K562 (cell line): ENCODE data around the gene CDKN1C. TPM values are rescaled to one million over a fixed set of nuclear protein-coding genes. Genes with fewer than 3 reads are reported as not detected.

Source experiments
- FIP1L1 ChIP-seq: fragments of 200-400 bp; formaldehyde crosslinking; IDR thresholded peaks from 2 replicates; pipeline ENCODE4 v1.6.1; 2018; ENCODE audit warnings: mild to moderate bottlenecking, low read depth, low read length; ENCODE audit not compliant: poor library complexity, severe bottlenecking
- NONO ChIP-seq, 2 experiments: fragments of 200-400 bp in 1 of 2; fragments of 450-650 bp in 1 of 2; formaldehyde crosslinking in 1 of 2; IDR thresholded peaks; 2 replicates each; pipeline ENCODE4 v1.6.1; 2017; ENCODE audit warnings: low read depth in 2 of 2, mild to moderate bottlenecking in 2 of 2, moderate library complexity in 2 of 2, low read length in 1 of 2
- RB1 ChIP-seq: fragments of 450-650 bp; IDR thresholded peaks from 2 replicates; pipeline ENCODE4 v1.6.1; 2017; ENCODE audit warnings: low read depth, mild to moderate bottlenecking
- RBM22 ChIP-seq: fragments of 200-400 bp; formaldehyde crosslinking; IDR thresholded peaks from 2 replicates; pipeline ENCODE4 v1.6.1; 2018; ENCODE audit warnings: low read length, low read depth; ENCODE audit not compliant: poor library complexity, severe bottlenecking
- YY1 ChIP-seq, 3 experiments: IDR thresholded peaks; 2 replicates each; pipeline ENCODE4 v1.6.1; 2011; ENCODE audit warnings: low read length in 2 of 3, mild to moderate bottlenecking in 2 of 3, moderate library complexity in 2 of 3, borderline replicate concordance in 1 of 3, control low read depth in 1 of 3, low read depth in 1 of 3; ENCODE audit not compliant: insufficient read depth in 3 of 3, insufficient replicate concordance in 2 of 3, control insufficient read depth in 1 of 3, insufficient read length in 1 of 3; ENCODE audit errors: extremely low read depth in 1 of 3
- ZC3H4 ChIP-seq: sonication (generic); formaldehyde crosslinking; IDR thresholded peaks from 2 replicates; pipeline ENCODE4 v1.9.0; 2021; ENCODE audit warnings: missing genetic modification reagents, borderline replicate concordance
- polyA plus RNA-seq, 8 experiments: library from polyadenylated mRNA; depleted of rRNA in 4 of 8; stranded (reverse) in 5 of 8; unstranded in 3 of 8; fragments of >200 nt; fragmentation: Nextera tagmentation in 2 of 8; fragmentation: Illumina TruSeq in 1 of 8; extraction: Ambion mirVana in 2 of 8; extraction: Trizol in 1 of 8; gene quantifications; 2 replicates each; pipeline versions ENCODE4 v1.2.1 to v1.2.3, GENCODE V29; 2011 to 2014; ENCODE audit warnings: inconsistent platforms in 1 of 8, missing spikeins in 1 of 8
- total RNA-seq, 7 experiments: library from RNA; depleted of rRNA in 6 of 7; stranded (reverse); fragments of >200 nt in 6 of 7; fragmentation: Illumina TruSeq in 2 of 7; extraction: Trizol in 2 of 7; gene quantifications; 2 replicates each; pipeline versions ENCODE4 v1.2.1 to v1.2.3, GENCODE V29; 2011 to 2021; ENCODE audit warnings: low replicate concordance in 1 of 7
- TF ChIP-seq, protein P1 (sequence below), 2 experiments: fragments of 450-650 bp in 1 of 2; sonication (generic) in 1 of 2; formaldehyde crosslinking in 1 of 2; IDR thresholded peaks; 2 replicates each; pipeline versions ENCODE4 v1.7.1 to v1.9.0; 2016 to 2022; ENCODE audit warnings: inconsistent platforms in 1 of 2, mild to moderate bottlenecking in 1 of 2, missing genetic modification reagents in 1 of 2
- TF ChIP-seq, protein P2 (sequence below): fragments of 200-800 bp; sonication (Bioruptor generic); IDR thresholded peaks from 2 replicates; pipeline ENCODE4 v1.6.1; 2017; ENCODE audit warnings: missing genetic modification characterization, missing compliant biosample characterization

Gene CDKN1C
- total and polyA plus RNA-seq, 9 of the 15 experiments (the other 6 are each of a cell fraction or from before 2014, with no cell fraction given), result 2.8 to 21.1 (median 9.3) TPM

DNA sequence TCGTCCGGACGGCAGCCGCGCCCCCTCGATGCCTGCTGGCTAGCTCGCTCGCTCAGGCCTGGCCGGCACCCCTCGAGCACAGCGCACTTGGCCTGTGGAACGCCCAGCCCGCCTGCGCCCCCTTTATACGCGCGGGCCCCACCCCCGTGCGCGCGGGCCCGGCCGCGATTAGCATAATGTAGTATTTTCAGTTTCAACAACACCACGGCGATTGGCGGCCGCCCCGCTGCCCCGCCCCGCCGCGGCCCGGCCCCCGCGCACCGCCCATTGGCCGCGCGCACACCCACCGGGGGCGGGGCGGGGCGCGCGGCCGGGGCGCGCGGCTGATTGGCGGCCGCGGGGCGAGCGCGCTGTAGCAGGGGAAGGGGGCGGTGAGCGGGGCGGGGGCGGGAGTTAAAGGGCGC lies at the start of gene CDKN1C (continued):
- TF ChIP-seq, protein P1, sequence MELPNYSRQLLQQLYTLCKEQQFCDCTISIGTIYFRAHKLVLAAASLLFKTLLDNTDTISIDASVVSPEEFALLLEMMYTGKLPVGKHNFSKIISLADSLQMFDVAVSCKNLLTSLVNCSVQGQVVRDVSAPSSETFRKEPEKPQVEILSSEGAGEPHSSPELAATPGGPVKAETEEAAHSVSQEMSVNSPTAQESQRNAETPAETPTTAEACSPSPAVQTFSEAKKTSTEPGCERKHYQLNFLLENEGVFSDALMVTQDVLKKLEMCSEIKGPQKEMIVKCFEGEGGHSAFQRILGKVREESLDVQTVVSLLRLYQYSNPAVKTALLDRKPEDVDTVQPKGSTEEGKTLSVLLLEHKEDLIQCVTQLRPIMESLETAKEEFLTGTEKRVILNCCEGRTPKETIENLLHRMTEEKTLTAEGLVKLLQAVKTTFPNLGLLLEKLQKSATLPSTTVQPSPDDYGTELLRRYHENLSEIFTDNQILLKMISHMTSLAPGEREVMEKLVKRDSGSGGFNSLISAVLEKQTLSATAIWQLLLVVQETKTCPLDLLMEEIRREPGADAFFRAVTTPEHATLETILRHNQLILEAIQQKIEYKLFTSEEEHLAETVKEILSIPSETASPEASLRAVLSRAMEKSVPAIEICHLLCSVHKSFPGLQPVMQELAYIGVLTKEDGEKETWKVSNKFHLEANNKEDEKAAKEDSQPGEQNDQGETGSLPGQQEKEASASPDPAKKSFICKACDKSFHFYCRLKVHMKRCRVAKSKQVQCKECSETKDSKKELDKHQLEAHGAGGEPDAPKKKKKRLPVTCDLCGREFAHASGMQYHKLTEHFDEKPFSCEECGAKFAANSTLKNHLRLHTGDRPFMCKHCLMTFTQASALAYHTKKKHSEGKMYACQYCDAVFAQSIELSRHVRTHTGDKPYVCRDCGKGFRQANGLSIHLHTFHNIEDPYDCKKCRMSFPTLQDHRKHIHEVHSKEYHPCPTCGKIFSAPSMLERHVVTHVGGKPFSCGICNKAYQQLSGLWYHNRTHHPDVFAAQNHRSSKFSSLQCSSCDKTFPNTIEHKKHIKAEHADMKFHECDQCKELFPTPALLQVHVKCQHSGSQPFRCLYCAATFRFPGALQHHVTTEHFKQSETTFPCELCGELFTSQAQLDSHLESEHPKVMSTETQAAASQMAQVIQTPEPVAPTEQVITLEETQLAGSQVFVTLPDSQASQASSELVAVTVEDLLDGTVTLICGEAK (IDR thresholded peaks at IDR 0.05), result 0 out of 2 replicates have a peak, but pooled peaks have one; percentile 3
- TF ChIP-seq, protein P1 (CRISPR knock-in tag; IDR thresholded peaks at IDR 0.05), result no peak
- TF ChIP-seq, protein P2, sequence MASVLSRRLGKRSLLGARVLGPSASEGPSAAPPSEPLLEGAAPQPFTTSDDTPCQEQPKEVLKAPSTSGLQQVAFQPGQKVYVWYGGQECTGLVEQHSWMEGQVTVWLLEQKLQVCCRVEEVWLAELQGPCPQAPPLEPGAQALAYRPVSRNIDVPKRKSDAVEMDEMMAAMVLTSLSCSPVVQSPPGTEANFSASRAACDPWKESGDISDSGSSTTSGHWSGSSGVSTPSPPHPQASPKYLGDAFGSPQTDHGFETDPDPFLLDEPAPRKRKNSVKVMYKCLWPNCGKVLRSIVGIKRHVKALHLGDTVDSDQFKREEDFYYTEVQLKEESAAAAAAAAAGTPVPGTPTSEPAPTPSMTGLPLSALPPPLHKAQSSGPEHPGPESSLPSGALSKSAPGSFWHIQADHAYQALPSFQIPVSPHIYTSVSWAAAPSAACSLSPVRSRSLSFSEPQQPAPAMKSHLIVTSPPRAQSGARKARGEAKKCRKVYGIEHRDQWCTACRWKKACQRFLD (CRISPR knock-in tag), result 0 out of 2 replicates have a peak, but pooled peaks have one; percentile 19
- peak in 1 of 3 experiments; percentile 15 for TF ChIP-seq YY1 (IDR thresholded peaks at IDR 0.05; ENCODE audit: borderline replicate concordance in 1 of 3, control insufficient read depth in 1 of 3, extremely low read depth in 1 of 3, insufficient read depth in 3 of 3, insufficient read length in 1 of 3, insufficient replicate concordance in 2 of 3, low read depth in 1 of 3, low read length in 2 of 3)
- TF ChIP-seq RBM22, result peak; percentile 84
- TF ChIP-seq FIP1L1, result peak; percentile 11
- peak; percentile 76; the same call in 1 of the 2 replicates for TF ChIP-seq RB1
- peak in 1 of 2 experiments; percentile 96; a peak in 2 of 4 replicates for TF ChIP-seq NONO (IDR thresholded peaks at IDR 0.05; ENCODE audit: low read depth in 2 of 2, low read length in 1 of 2)
- peak; percentile 20; the same call in 1 of the 2 replicates for TF ChIP-seq ZC3H4 (CRISPR knock-in tag)
